ENCODE measurements around the gene MTF1. TPM values are rescaled to one million over a fixed set of nuclear protein-coding genes. Genes with fewer than 3 reads are reported as not detected.
A peak's percentile ranks its signal among the peaks of the same experiment; 100 is the strongest.
"Not testable (repeated sequence)": the region's sequence is repeated elsewhere in the genome, so short reads cannot be mapped to it uniquely, and the experiment has no call there.

MTF1 gene
- total RNA-seq, 2 experiments from 2014 or later = 22.4 to 27.7 TPM

DNA sequence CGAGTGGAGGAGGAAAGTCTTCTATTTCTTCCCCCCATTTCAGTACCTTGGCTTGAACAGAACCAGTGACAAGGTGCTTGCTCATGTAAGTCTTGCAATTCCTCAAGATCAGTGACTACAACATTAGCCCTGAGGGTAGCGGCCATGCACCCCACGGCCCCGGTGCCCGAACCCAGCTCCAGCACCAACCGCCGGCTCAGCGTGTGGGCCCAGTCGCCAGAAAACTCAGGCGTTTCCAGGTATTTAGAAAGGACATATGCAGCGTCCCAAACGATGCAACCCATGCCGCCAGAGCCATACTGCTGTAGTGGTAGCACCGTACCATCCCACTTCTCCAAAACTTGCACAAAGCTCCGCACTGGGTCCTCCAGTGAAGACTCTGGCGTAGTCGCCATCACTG lies 76.9 kb downstream of the MTF1 start:
- Mint-ChIP-seq H3K27ac (no peak overlapping the region), H3K27me3 (ENCODE audit: low read depth) (peaks cover 6% of the 10 kb centered on the region), H3K9me3 (ENCODE audit: insufficient read depth) (no peaks in the 10 kb centered on the region), H3K4me1 (ENCODE audit: low read depth) (no peaks in the 10 kb centered on the region), H3K4me3 (no peak overlapping the region), H3K36me3 (ENCODE audit: low read depth) (no peaks in the 10 kb centered on the region)
- ChIA-PET CTCF (no interaction called here), POLR2A (no interaction called here)
- DNase-seq (no peak), ATAC-seq (no peak)

DNA sequence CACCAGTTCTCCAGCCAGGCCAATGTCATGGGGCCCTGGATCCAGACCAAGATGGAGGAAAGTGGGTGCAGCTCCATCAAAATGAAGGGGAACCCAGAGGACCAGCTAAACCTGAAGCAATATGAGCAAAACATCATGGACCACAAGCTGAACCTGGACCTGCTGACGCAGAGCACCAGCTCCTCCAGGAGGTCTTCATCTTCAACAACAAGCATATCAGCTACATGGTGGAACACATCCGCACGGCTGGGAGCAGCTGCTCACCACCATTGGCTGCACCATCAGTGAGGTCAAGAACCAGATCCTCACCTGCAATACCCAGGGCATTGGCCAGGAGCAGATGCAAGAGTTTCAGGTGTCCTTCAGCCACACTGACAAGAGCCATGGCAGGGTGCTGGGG lies 80.7 kb downstream of the MTF1 start:
- Mint-ChIP-seq H3K4me3 (no peak overlapping the region), H3K27ac (no peak overlapping the region), H3K27me3 (ENCODE audit: low read depth) (no peaks in the 10 kb centered on the region), H3K36me3 (ENCODE audit: low read depth) (no peaks in the 10 kb centered on the region), H3K9me3 (ENCODE audit: insufficient read depth) (no peaks in the 10 kb centered on the region), H3K4me1 (ENCODE audit: low read depth) (no peaks in the 10 kb centered on the region)
- no peak for ATAC-seq
- no peak for DNase-seq
- POLR2A ChIA-PET = no interaction called here
- CTCF ChIA-PET = interaction anchor here (0.6 kb wide), 1 partner anchor 30 kb away, joined by 3 read pairs; the partner anchor contains the start of gene YRDC

DNA sequence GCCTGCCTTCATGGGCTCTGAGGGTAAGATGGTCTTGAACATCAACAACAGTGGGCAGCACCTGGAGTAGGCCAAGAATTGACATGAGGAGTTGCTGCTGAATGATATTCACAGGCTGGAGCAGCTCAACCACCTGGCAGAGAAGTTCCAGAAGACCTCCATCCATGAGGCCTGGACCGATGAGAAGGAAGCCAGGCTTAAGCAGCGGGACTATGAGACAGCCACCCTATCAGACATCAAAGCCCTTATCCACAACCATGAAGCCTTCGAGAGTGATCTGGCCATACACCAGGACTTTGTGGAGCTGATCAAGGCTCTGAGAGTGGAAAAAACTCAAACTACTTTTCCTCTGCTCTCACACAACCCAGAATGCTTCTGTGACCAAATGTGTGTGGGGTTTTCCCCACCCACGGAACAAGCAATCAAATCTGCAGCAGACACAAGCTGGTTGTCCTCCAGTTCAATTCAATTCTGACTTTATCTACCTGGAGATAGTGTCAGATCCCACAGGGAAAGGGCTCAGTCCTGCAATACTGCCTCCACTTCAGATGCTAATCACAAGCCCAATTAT lies 82.4 kb downstream of the MTF1 start:
- no peaks in the 10 kb centered on the region for H3K36me3 Mint-ChIP-seq (ENCODE audit: low read depth)
- CTCF ChIA-PET = no interaction called here
- no peaks in the 10 kb centered on the region for H3K9me3 Mint-ChIP-seq (ENCODE audit: insufficient read depth)
- H3K4me1 Mint-ChIP-seq (ENCODE audit: low read depth) = no peaks in the 10 kb centered on the region
- no peak overlapping the region for H3K4me3 Mint-ChIP-seq
- no peak for ATAC-seq
- no peaks in the 10 kb centered on the region for H3K27me3 Mint-ChIP-seq (ENCODE audit: low read depth)
- POLR2A ChIA-PET = interaction anchor here (0.6 kb wide), 1 partner anchor 22 kb away, joined by 3 read pairs; no protein-coding TSS in a partner anchor
- DNase-seq = no peak
- no peak overlapping the region for H3K27ac Mint-ChIP-seq

DNA sequence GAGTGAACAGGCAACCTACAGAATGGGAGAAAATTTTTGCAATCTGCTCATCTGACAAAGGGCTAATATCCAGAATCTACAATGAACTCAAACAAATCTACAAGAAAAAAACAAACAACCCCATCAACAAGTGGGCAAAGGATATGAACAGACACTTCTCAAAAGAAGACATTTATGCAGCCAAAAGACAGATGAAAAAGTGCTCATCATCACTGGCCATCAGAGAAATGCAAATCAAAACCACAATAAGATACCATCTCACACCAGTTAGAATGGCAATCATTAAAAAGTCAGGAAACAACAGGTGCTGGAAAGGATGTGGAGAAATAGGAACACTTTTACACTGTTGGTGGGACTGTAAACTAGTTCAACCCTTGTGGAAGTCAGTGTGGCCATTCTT lies 88.0 kb downstream of the MTF1 start:
- DNase-seq; H3K4me3 Mint-ChIP-seq; CTCF ChIA-PET; H3K36me3 Mint-ChIP-seq (ENCODE audit: low read depth); H3K27ac Mint-ChIP-seq; ATAC-seq; H3K9me3 Mint-ChIP-seq (ENCODE audit: insufficient read depth); H3K4me1 Mint-ChIP-seq (ENCODE audit: low read depth): not testable (repeated sequence)
- POLR2A ChIA-PET = interaction anchor here (0.6 kb wide), 1 partner anchor 435 kb away, joined by 3 read pairs; no protein-coding TSS in a partner anchor
- H3K27me3 Mint-ChIP-seq (ENCODE audit: low read depth) = peaks cover 29% of the 10 kb centered on the region

GRCh38 chr1:37767488-37767887 lies 91.9 kb downstream of the MTF1 start:
- H3K4me3 Mint-ChIP-seq = no peak overlapping the region
- H3K27ac Mint-ChIP-seq = no peak overlapping the region
- H3K36me3 Mint-ChIP-seq (ENCODE audit: low read depth) = no peaks in the 10 kb centered on the region
- H3K9me3 Mint-ChIP-seq (ENCODE audit: insufficient read depth) = no peaks in the 10 kb centered on the region
- CTCF ChIA-PET = interaction anchor here (1.7 kb wide), 1 partner anchor 164 kb away, joined by 3 read pairs; no protein-coding TSS in a partner anchor
- DNase-seq (no peak), ATAC-seq (no peak)
- H3K27me3 Mint-ChIP-seq (ENCODE audit: low read depth) = peaks cover 63% of the 10 kb centered on the region
- POLR2A ChIA-PET = interaction anchor here (0.6 kb wide), 1 partner anchor 729 kb away, joined by 4 read pairs; no protein-coding TSS in a partner anchor
- H3K4me1 Mint-ChIP-seq (ENCODE audit: low read depth) = peaks cover 5% of the 10 kb centered on the region

DNA sequence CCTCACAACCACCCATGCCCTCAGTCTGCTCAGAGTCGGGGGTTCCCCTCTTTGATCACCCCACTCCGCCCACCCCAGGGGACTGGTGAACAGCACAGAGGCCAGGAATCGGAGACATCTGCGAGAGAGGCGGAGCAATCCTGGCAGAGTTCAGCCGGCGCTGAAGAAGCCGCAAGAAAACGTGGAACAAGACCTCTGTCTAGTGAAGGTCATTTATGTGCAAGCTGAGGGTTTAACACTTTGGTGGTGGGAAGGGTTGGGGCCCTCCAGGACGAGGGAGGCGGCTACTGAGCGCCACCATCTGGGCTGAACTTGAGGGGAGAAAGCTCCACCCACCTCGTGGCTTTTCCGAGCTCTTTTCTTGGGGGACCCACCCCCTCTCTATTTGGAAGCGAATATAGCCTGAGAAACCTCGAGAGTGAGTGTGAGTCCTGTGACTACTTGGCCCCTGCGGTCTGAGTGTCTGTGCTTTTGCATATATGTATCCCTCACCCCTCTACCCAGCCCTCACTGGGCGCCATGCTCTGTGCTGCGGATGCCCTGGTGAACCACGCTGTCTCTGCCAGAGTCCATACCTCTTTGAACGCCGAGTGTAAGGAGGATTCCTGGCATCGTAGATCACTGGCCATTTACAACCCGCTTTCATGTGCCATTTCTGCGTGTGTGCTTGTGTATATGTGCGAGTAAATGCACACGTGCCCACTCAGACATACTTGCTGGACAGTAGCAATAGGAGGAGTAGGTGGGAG lies 93.3 kb downstream of the MTF1 start:
- H3K27ac Mint-ChIP-seq = no peak overlapping the region
- DNase-seq = no peak
- no peaks in the 10 kb centered on the region for H3K9me3 Mint-ChIP-seq (ENCODE audit: insufficient read depth)
- no peak for ATAC-seq
- H3K4me3 Mint-ChIP-seq = no peak overlapping the region
- peaks cover 66% of the 10 kb centered on the region for H3K27me3 Mint-ChIP-seq (ENCODE audit: low read depth)
- POLR2A ChIA-PET = interaction anchor here (0.6 kb wide), 1 partner anchor 250 kb away, joined by 3 read pairs; no protein-coding TSS in a partner anchor
- no peaks in the 10 kb centered on the region for H3K36me3 Mint-ChIP-seq (ENCODE audit: low read depth)
- CTCF ChIA-PET = interaction anchor here (1.7 kb wide), 2 partner anchors 11 to 163 kb away, joined by 3 to 4 read pairs; no protein-coding TSS in a partner anchor
- H3K4me1 Mint-ChIP-seq (ENCODE audit: low read depth) = peaks cover 5% of the 10 kb centered on the region

- H3K9me3 Mint-ChIP-seq (ENCODE audit: insufficient read depth) = no peaks in the 10 kb centered on the region
- peaks cover 5% of the 10 kb centered on the region for H3K4me1 Mint-ChIP-seq (ENCODE audit: low read depth)
- peaks cover 61% of the 10 kb centered on the region for H3K27me3 Mint-ChIP-seq (ENCODE audit: low read depth)
- ATAC-seq (no peak), DNase-seq (no peak)
- CTCF ChIA-PET = interaction anchor here (1.7 kb wide), 1 partner anchor 10 kb away, joined by 4 read pairs; no protein-coding TSS in a partner anchor
- POLR2A ChIA-PET = no interaction called here
- H3K36me3 Mint-ChIP-seq (ENCODE audit: low read depth) = no peaks in the 10 kb centered on the region
- no peak within 1 kb of the TSS for H3K27ac Mint-ChIP-seq
- H3K4me3 Mint-ChIP-seq = no peak within 1 kb of the TSS
These were observed 94.4 kb downstream of the MTF1 start, which contains the start of gene EPHA10 for GRCh38 chr1:37764888-37765441. EPHA10 (minus strand) TSS chr1:37765120; CDS start chr1:37765066, 54 bp downstream.

GRCh38 chr1:37764414-37764825 lies 95.0 kb downstream of the MTF1 start:
- peaks cover 5% of the 10 kb centered on the region for H3K4me1 Mint-ChIP-seq (ENCODE audit: low read depth)
- H3K4me3 Mint-ChIP-seq = no peak overlapping the region
- H3K27me3 Mint-ChIP-seq (ENCODE audit: low read depth) = peaks cover 59% of the 10 kb centered on the region
- peak; percentile 72 for DNase-seq
- no peaks in the 10 kb centered on the region for H3K36me3 Mint-ChIP-seq (ENCODE audit: low read depth)
- ChIA-PET CTCF (no interaction called here), POLR2A (no interaction called here)
- ATAC-seq = peak; percentile 85
- no peak overlapping the region for H3K27ac Mint-ChIP-seq
- H3K9me3 Mint-ChIP-seq (ENCODE audit: insufficient read depth) = no peaks in the 10 kb centered on the region

DNA sequence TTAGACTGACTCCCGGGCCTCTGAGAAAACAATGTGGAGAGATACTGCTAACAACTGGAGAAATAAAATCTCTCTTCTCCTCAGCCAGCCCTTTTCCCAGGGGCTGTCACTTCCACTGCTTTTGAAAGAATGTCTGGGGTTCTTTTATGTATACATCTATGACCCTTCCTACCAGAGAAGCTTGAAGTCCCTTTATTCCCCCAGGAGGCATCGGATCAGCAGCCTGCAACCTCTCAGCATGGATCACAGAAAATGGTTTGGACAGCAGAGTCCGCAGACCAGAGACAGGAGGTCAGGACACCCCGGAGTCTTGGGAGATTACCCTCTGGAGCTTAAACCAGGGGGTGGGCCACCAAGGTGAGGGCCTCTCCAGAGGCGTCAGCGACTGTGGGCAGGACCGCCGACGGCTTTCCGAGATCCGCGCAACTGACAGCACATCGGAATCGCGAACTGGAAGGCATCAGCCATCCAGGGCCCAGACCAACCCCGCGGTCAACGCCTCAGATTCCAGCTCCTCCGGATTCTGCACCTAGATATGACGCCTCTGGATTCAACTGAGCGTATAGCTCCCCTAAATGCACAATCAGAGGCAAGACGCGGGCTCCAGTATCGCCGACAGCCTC lies 95.5 kb downstream of the MTF1 start:
- Mint-ChIP-seq H3K36me3 (ENCODE audit: low read depth) (no peaks in the 10 kb centered on the region), H3K4me1 (ENCODE audit: low read depth) (peaks cover 5% of the 10 kb centered on the region), H3K9me3 (ENCODE audit: insufficient read depth) (no peaks in the 10 kb centered on the region), H3K27me3 (ENCODE audit: low read depth) (peaks cover 56% of the 10 kb centered on the region), H3K27ac (no peak overlapping the region), H3K4me3 (no peak overlapping the region)
- DNase-seq = no peak
- ChIA-PET POLR2A (no interaction called here), CTCF (no interaction called here)
- no peak for ATAC-seq

- DNase-seq (no peak), ATAC-seq (no peak)
- Mint-ChIP-seq H3K4me3 (no peak overlapping the region), H3K27ac (no peak overlapping the region), H3K36me3 (ENCODE audit: low read depth) (no peaks in the 10 kb centered on the region), H3K4me1 (ENCODE audit: low read depth) (peaks cover 5% of the 10 kb centered on the region), H3K9me3 (ENCODE audit: insufficient read depth) (no peaks in the 10 kb centered on the region), H3K27me3 (ENCODE audit: low read depth) (peaks cover 48% of the 10 kb centered on the region)
- ChIA-PET POLR2A (no interaction called here), CTCF (no interaction called here)
These were observed 96.9 kb downstream of the MTF1 start for GRCh38 chr1:37762516-37762915.

DNA sequence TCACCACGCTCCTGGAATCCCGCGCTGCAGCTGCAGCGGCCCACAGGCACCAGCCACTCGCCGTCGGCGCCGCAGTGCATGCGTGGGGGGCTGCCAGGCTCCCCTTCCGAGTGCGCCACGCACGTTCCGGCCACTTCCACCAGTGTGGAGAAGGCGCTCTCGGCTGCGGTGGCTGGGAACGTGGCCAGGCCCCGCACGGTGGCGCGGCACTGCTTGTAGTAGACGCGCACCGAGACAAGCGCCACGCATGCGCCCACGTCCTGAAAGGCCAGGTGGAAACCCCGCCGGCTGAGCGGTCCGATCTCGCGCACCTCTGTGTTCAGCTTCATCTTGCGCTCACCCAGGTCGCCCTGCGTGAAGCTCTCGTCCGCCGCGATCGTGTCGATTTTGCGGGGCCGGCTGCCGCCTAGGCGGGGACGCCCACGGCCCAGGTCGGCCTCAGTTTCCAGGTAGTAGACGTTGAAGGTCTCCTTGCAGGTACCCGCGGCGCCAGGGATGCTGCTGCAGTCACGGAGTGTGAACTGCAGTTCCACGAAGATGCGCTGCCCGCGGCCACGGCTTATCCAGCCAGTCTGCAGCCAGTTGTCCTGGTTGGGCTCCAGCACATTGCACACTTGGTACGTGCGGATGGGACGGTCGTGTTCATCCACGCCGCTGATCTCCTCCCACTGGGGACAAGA lies 97.8 kb downstream of the MTF1 start:
- Mint-ChIP-seq H3K9me3 (ENCODE audit: insufficient read depth) (no peaks in the 10 kb centered on the region), H3K36me3 (ENCODE audit: low read depth) (no peaks in the 10 kb centered on the region), H3K4me3 (no peak overlapping the region), H3K27ac (no peak overlapping the region), H3K27me3 (ENCODE audit: low read depth) (peaks cover 39% of the 10 kb centered on the region), H3K4me1 (ENCODE audit: low read depth) (peaks cover 5% of the 10 kb centered on the region)
- ATAC-seq (no peak), DNase-seq (no peak)
- POLR2A ChIA-PET = no interaction called here
- CTCF ChIA-PET = no interaction called here
